Neural cell (in vitro differentiated cells): ENCODE results near the gene ANKRD63. TPM values are rescaled to one million over a fixed set of nuclear protein-coding genes. Genes with fewer than 3 reads are reported as not detected.

Experiments used
- H2AFZ ChIP-seq: fragments of 200-600, 300-800 bp; sonication (generic), shearing (Covaris generic); 2 replicates; pipeline ENCODE4 v1.6.0; 2014; ENCODE audit warnings: low read depth, mild to moderate bottlenecking, antibody characterized with exemption, low read length, moderate library complexity
- H3F3A ChIP-seq: fragments of 200-600 bp; shearing (Covaris generic); 2 replicates; pipeline ENCODE4 v1.6.1; 2016; ENCODE audit warnings: mild to moderate bottlenecking, moderate library complexity, mixed read lengths, antibody characterized with exemption, low read length; ENCODE audit not compliant: insufficient read depth, poor library complexity, severe bottlenecking
- H3K27ac ChIP-seq: fragments of 200-600, 300-800 bp; sonication (generic), shearing (Covaris generic); 2 replicates; pipeline ENCODE4 v1.5.1; 2014; ENCODE audit warnings: mild to moderate bottlenecking, low read length, moderate library complexity
- H3K27me3 ChIP-seq: fragments of 300-800, 200-600 bp; sonication (generic), shearing (Covaris generic); 2 replicates; pipeline ENCODE4 v1.6.0; 2014; ENCODE audit warnings: mild to moderate bottlenecking, low read depth, low read length, moderate library complexity; ENCODE audit not compliant: insufficient read depth
- H3K36me3 ChIP-seq: fragments of 300-800, 200-600 bp; sonication (generic), shearing (Covaris generic); 2 replicates; pipeline ENCODE4 v1.5.1; 2014; ENCODE audit warnings: mild to moderate bottlenecking, antibody characterized with exemption, low read length, moderate library complexity; ENCODE audit not compliant: insufficient read depth
- H3K4me2 ChIP-seq: fragments of 300-800, 200-600 bp; sonication (generic), shearing (Covaris generic); 2 replicates; pipeline ENCODE4 v1.6.0; 2014; ENCODE audit warnings: mild to moderate bottlenecking, low read length
- H3K4me3 ChIP-seq: fragments of 300-800, 200-600 bp; sonication (generic), shearing (Covaris generic); 2 replicates; pipeline ENCODE4 v1.5.1; 2014; ENCODE audit warnings: mild to moderate bottlenecking, low read length, moderate library complexity
- H3K79me2 ChIP-seq: fragments of 200-600 bp; shearing (Covaris generic); replicated peaks from 2 replicates; pipeline ENCODE4 v1.6.0; 2014; ENCODE audit warnings: mild to moderate bottlenecking, low read length, moderate library complexity; ENCODE audit not compliant: insufficient read depth
- H3K9ac ChIP-seq: fragments of 300-800, 200-600 bp; sonication (generic), shearing (Covaris generic); 2 replicates; pipeline ENCODE4 v1.6.1; 2016; ENCODE audit warnings: mild to moderate bottlenecking, low read length, mixed read lengths
- H3K9me2 ChIP-seq: fragments of 200-600 bp; shearing (Covaris generic); 2 replicates; pipeline ENCODE4 v1.6.1; 2016; ENCODE audit warnings: mild to moderate bottlenecking, low read length, mixed read lengths; ENCODE audit not compliant: insufficient read depth
- H3K9me3 ChIP-seq: fragments of 200-600, 300-800 bp; sonication (generic), shearing (Covaris generic); 2 replicates; pipeline ENCODE4 v1.6.1; 2016; ENCODE audit warnings: mild to moderate bottlenecking, mixed run types, low read length, moderate library complexity, mixed read lengths
- H4K20me1 ChIP-seq: fragments of 200-600 bp; shearing (Covaris generic); 2 replicates; pipeline ENCODE4 v1.6.1; 2016; ENCODE audit warnings: mild to moderate bottlenecking, mixed run types; ENCODE audit not compliant: insufficient read depth
- EP300 ChIP-seq: fragments of 450-650 bp; conservative IDR thresholded peaks from 2 replicates; pipeline ENCODE4 v1.6.1; 2014; ENCODE audit warnings: antibody characterized with exemption, mild to moderate bottlenecking, moderate library complexity; ENCODE audit not compliant: poor library complexity, severe bottlenecking
- EZH2 ChIP-seq: fragments of 200-600, 300-800 bp; shearing (Covaris generic), sonication (generic); IDR thresholded peaks from 2 replicates; pipeline ENCODE4 v1.6.1; 2014; ENCODE audit warnings: antibody characterized with exemption, low read length, borderline replicate concordance, mild to moderate bottlenecking; ENCODE audit not compliant: insufficient read depth, poor library complexity, severe bottlenecking
- MXI1 ChIP-seq: fragments of 450-650 bp; conservative IDR thresholded peaks from 2 replicates; pipeline ENCODE4 v1.6.1; 2014; ENCODE audit warnings: antibody characterized with exemption, mild to moderate bottlenecking; ENCODE audit not compliant: poor library complexity, severe bottlenecking
- POLR2AphosphoS5 ChIP-seq: IDR thresholded peaks from 2 replicates; pipeline ENCODE4 v1.6.1; 2012
- RAD21 ChIP-seq: fragments of 450-650 bp; conservative IDR thresholded peaks from 2 replicates; pipeline ENCODE4 v1.6.1; 2014; ENCODE audit warnings: antibody characterized with exemption, mild to moderate bottlenecking, moderate library complexity
- SMC3 ChIP-seq: fragments of 450-650 bp; conservative IDR thresholded peaks from 2 replicates; pipeline ENCODE4 v1.6.1; 2014; ENCODE audit warnings: antibody characterized with exemption, mild to moderate bottlenecking, moderate library complexity; ENCODE audit not compliant: poor library complexity
- TAF1 ChIP-seq: IDR thresholded peaks from 2 replicates; pipeline ENCODE4 v1.6.1; 2012; ENCODE audit warnings: low read depth
- polyA plus RNA-seq: library from polyadenylated mRNA; depleted of rRNA; stranded (reverse); fragments of >200 nt; gene quantifications from 2 replicates; pipeline ENCODE4 v1.2.3, GENCODE V29; 2014
- TF ChIP-seq, protein P1 (sequence below): fragments of 450-650 bp; IDR thresholded peaks from 2 replicates; pipeline ENCODE4 v1.5.1; 2014; ENCODE audit warnings: antibody characterized with exemption, mild to moderate bottlenecking, moderate library complexity; ENCODE audit not compliant: poor library complexity, severe bottlenecking
- TF ChIP-seq, protein P2 (sequence below): IDR thresholded peaks from 2 replicates; pipeline ENCODE4 v1.6.1; 2012; ENCODE audit warnings: borderline replicate concordance

ANKRD63 gene
- polyA plus RNA-seq, 1 donor from 2014 or later: 2.1 TPM

DNA sequence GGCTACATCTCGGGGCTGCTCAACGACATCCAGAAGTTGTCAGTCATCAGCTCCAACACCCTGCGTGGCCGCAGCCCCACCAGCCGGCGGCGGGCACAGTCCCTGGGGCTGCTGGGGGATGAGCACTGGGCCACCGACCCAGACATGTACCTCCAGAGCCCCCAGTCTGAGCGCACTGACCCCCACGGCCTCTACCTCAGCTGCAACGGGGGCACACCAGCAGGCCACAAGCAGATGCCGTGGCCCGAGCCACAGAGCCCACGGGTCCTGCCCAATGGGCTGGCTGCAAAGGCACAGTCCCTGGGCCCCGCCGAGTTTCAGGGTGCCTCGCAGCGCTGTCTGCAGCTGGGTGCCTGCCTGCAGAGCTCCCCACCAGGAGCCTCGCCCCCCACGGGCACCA is 17.0 kb downstream of the ANKRD63 start:
- H3K27me3 ChIP-seq: no peaks in the 10 kb centered on the region
- no peak overlapping the region for H2AFZ ChIP-seq
- no peak overlapping the region for H3K27ac ChIP-seq
- TF ChIP-seq RAD21 (no peak), SMC3 (no peak), EP300 (no peak), POLR2AphosphoS5 (no peak), TAF1 (no peak), MXI1 (no peak), EZH2 (no peak)
- TF ChIP-seq, protein P1, sequence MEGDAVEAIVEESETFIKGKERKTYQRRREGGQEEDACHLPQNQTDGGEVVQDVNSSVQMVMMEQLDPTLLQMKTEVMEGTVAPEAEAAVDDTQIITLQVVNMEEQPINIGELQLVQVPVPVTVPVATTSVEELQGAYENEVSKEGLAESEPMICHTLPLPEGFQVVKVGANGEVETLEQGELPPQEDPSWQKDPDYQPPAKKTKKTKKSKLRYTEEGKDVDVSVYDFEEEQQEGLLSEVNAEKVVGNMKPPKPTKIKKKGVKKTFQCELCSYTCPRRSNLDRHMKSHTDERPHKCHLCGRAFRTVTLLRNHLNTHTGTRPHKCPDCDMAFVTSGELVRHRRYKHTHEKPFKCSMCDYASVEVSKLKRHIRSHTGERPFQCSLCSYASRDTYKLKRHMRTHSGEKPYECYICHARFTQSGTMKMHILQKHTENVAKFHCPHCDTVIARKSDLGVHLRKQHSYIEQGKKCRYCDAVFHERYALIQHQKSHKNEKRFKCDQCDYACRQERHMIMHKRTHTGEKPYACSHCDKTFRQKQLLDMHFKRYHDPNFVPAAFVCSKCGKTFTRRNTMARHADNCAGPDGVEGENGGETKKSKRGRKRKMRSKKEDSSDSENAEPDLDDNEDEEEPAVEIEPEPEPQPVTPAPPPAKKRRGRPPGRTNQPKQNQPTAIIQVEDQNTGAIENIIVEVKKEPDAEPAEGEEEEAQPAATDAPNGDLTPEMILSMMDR: no peak
- TF ChIP-seq, protein P2, sequence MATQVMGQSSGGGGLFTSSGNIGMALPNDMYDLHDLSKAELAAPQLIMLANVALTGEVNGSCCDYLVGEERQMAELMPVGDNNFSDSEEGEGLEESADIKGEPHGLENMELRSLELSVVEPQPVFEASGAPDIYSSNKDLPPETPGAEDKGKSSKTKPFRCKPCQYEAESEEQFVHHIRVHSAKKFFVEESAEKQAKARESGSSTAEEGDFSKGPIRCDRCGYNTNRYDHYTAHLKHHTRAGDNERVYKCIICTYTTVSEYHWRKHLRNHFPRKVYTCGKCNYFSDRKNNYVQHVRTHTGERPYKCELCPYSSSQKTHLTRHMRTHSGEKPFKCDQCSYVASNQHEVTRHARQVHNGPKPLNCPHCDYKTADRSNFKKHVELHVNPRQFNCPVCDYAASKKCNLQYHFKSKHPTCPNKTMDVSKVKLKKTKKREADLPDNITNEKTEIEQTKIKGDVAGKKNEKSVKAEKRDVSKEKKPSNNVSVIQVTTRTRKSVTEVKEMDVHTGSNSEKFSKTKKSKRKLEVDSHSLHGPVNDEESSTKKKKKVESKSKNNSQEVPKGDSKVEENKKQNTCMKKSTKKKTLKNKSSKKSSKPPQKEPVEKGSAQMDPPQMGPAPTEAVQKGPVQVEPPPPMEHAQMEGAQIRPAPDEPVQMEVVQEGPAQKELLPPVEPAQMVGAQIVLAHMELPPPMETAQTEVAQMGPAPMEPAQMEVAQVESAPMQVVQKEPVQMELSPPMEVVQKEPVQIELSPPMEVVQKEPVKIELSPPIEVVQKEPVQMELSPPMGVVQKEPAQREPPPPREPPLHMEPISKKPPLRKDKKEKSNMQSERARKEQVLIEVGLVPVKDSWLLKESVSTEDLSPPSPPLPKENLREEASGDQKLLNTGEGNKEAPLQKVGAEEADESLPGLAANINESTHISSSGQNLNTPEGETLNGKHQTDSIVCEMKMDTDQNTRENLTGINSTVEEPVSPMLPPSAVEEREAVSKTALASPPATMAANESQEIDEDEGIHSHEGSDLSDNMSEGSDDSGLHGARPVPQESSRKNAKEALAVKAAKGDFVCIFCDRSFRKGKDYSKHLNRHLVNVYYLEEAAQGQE: no peak
- no peaks in the 10 kb centered on the region for H3K36me3 ChIP-seq
- no peaks in the 10 kb centered on the region for H3K9me2 ChIP-seq
- H3F3A ChIP-seq: no peaks in the 10 kb centered on the region
- no peak overlapping the region for H3K4me2 ChIP-seq
- no peaks in the 10 kb centered on the region for H4K20me1 ChIP-seq
- no peaks in the 10 kb centered on the region for H3K79me2 ChIP-seq
- H3K9me3 ChIP-seq: no peaks in the 10 kb centered on the region
- H3K4me3 ChIP-seq: no peak overlapping the region
- no peak overlapping the region for H3K9ac ChIP-seq

DNA sequence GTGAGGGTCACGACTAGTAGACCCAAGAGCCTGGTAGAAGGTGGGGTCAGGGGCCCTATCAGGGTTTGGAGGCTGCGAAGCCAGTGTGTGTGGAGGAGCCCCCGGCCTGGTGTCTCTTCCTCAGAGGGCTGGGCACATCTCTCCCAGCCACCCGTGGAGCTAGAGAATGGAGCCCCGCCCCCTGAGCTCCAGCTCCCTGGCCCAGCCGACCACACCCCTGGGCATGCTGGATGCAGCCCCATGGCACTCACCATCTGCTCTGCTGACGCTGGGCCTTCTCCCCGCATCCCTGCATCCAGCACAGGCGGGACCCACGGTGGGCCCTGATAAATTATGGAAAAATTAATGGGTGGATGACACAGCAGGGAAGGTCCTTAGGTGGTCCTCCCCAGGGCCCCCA is 17.5 kb downstream of the ANKRD63 start:
- no peaks in the 10 kb centered on the region for H3K9me2 ChIP-seq
- no peaks in the 10 kb centered on the region for H4K20me1 ChIP-seq
- H3K79me2 ChIP-seq: no peaks in the 10 kb centered on the region
- no peak overlapping the region for H3K27ac ChIP-seq
- H3K9ac ChIP-seq: no peak overlapping the region
- no peak overlapping the region for H2AFZ ChIP-seq
- H3K9me3 ChIP-seq: no peaks in the 10 kb centered on the region
- no peaks in the 10 kb centered on the region for H3K27me3 ChIP-seq
- no peaks in the 10 kb centered on the region for H3K36me3 ChIP-seq
- no peak overlapping the region for H3K4me3 ChIP-seq
- no peaks in the 10 kb centered on the region for H3F3A ChIP-seq
- no peak for TF ChIP-seq EP300
- TF ChIP-seq EZH2: no peak
- TF ChIP-seq RAD21: no peak
- TF ChIP-seq POLR2AphosphoS5: no peak
- TF ChIP-seq TAF1: no peak
- TF ChIP-seq MXI1: no peak
- no peak for TF ChIP-seq SMC3
- no peak overlapping the region for H3K4me2 ChIP-seq
